Osteocyte (in vitro differentiated cells): Measurements from ENCODE around the gene HOXA2. TPM values are rescaled to one million over a fixed set of nuclear protein-coding genes. Genes with fewer than 3 reads are reported as not detected.

Source experiments
- DNase-seq: peaks from one replicate; pipeline ENCODE4 v3.0.0; 2021; ENCODE audit warnings: mixed read lengths; ENCODE audit not compliant: unreplicated experiment; ENCODE audit errors: extremely low spot score
- H3K27ac Mint-ChIP-seq: one replicate; pipeline ENCODE4 v1.8.0; 2021; ENCODE audit warnings: mild to moderate bottlenecking, mixed read lengths; ENCODE audit not compliant: unreplicated experiment
- H3K27me3 Mint-ChIP-seq: one replicate; pipeline ENCODE4 v1.8.0; 2021; ENCODE audit warnings: mixed read lengths; ENCODE audit not compliant: unreplicated experiment
- H3K36me3 Mint-ChIP-seq: one replicate; pipeline ENCODE4 v1.8.0; 2021; ENCODE audit warnings: mixed read lengths; ENCODE audit not compliant: unreplicated experiment
- H3K4me1 Mint-ChIP-seq: one replicate; pipeline ENCODE4 v1.8.0; 2021; ENCODE audit warnings: mixed read lengths; ENCODE audit not compliant: unreplicated experiment
- H3K4me3 Mint-ChIP-seq: one replicate; pipeline ENCODE4 v1.8.0; 2021; ENCODE audit warnings: mild to moderate bottlenecking, moderate library complexity, mixed read lengths; ENCODE audit not compliant: unreplicated experiment
- H3K9me3 Mint-ChIP-seq: one replicate; pipeline ENCODE4 v1.8.0; 2021; ENCODE audit warnings: mixed read lengths; ENCODE audit not compliant: unreplicated experiment
- total RNA-seq: library from RNA; stranded (reverse); gene quantifications from 2 replicates; pipeline ENCODE4 v1.2.1, GENCODE V29; 2021
- TF ChIP-seq, protein P1 (sequence below): fragments of 200-600 bp; sonication (generic); IDR thresholded peaks from 2 replicates; pipeline ENCODE4 v1.5.0; 2021; ENCODE audit warnings: antibody characterized with exemption, mild to moderate bottlenecking, moderate library complexity

Gene HOXA2
- total RNA-seq, 1 donor from 2014 or later = not detected

DNA sequence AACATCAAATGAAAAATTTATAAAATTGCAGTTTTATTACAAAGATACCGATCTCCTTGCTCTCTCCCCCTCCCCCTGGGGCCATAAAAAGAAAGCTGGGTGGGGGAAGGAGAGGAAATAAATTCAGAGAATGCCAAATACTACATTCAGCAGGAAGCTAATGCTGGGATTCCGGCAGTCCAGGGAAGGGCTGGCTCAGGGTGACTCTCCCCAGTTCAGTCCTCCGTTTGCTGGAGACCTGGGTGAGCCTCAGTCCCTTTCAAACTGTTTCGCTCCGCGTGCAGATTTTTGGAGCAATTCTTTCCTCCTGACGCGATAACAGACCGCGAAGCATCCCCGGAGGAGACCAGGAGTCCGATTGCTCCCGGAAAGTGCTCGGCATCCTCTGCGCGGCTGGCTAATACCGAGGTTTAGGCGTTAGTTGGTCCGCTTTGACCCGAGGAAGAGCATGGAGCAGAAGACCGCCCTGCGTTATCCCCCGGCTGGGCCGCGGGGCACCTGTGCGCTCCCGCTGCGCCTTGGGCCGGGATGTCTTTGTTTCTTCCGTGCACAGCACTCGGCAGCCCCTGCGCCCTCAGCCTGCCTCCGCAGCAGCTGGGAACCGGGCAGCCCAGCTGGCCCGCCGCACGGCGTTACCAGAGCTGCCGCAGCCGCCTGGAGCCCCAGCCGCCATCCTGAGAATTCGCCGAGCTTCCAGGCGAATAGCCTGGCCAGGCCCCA, 3.9 kb upstream of the HOXA2 start:
- H3K36me3 Mint-ChIP-seq = peaks cover 3% of the 10 kb centered on the region
- DNase-seq = peak; percentile 69
- peaks cover 93% of the 10 kb centered on the region for H3K27me3 Mint-ChIP-seq
- no peaks in the 10 kb centered on the region for H3K9me3 Mint-ChIP-seq
- TF ChIP-seq, protein P1, sequence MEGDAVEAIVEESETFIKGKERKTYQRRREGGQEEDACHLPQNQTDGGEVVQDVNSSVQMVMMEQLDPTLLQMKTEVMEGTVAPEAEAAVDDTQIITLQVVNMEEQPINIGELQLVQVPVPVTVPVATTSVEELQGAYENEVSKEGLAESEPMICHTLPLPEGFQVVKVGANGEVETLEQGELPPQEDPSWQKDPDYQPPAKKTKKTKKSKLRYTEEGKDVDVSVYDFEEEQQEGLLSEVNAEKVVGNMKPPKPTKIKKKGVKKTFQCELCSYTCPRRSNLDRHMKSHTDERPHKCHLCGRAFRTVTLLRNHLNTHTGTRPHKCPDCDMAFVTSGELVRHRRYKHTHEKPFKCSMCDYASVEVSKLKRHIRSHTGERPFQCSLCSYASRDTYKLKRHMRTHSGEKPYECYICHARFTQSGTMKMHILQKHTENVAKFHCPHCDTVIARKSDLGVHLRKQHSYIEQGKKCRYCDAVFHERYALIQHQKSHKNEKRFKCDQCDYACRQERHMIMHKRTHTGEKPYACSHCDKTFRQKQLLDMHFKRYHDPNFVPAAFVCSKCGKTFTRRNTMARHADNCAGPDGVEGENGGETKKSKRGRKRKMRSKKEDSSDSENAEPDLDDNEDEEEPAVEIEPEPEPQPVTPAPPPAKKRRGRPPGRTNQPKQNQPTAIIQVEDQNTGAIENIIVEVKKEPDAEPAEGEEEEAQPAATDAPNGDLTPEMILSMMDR = no peak
- H3K27ac Mint-ChIP-seq = no peak overlapping the region
- no peak overlapping the region for H3K4me3 Mint-ChIP-seq
- H3K4me1 Mint-ChIP-seq = peaks cover 16% of the 10 kb centered on the region

DNA sequence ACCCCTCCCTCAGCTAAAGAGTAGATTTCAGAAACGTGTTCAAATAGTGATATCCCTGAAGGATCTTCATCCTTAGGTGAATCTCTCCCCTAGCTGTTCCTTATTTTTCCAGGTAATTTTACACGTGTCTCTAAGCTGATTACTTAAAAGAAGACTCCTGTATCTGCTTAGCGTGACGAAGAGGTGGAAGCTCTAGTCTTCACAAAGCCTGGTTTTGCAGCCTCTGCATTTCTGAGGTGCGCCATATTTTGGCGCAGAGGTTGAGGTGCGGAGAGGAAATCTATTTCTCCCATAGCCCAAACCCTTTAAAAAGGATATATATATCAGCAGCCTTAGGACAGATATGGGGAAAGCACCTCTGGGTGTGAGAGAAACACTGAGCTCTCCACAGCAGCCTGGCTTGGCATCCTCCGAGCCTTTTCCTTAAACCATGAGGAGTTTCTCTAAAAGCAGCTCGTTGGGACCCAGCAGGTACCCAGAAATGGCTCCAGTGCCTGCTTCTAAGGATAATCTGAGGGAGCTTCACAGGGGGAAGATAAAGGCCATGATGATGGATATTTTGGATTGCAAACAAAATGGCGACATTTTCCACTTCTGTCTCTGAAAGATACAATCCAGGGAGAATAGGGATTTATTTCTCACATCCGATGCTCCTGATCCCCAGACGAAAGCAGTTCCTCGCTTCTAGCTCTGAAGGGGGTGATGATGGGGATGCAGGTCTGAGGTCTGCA, 3.0 kb upstream of the HOXA2 start:
- Mint-ChIP-seq H3K36me3 (peaks cover 3% of the 10 kb centered on the region), H3K27me3 (peaks cover 93% of the 10 kb centered on the region), H3K27ac (no peak overlapping the region), H3K4me3 (no peak overlapping the region), H3K4me1 (peaks cover 15% of the 10 kb centered on the region), H3K9me3 (no peaks in the 10 kb centered on the region)
- DNase-seq = peak; percentile 48
- TF ChIP-seq, protein P1 = no peak

DNA sequence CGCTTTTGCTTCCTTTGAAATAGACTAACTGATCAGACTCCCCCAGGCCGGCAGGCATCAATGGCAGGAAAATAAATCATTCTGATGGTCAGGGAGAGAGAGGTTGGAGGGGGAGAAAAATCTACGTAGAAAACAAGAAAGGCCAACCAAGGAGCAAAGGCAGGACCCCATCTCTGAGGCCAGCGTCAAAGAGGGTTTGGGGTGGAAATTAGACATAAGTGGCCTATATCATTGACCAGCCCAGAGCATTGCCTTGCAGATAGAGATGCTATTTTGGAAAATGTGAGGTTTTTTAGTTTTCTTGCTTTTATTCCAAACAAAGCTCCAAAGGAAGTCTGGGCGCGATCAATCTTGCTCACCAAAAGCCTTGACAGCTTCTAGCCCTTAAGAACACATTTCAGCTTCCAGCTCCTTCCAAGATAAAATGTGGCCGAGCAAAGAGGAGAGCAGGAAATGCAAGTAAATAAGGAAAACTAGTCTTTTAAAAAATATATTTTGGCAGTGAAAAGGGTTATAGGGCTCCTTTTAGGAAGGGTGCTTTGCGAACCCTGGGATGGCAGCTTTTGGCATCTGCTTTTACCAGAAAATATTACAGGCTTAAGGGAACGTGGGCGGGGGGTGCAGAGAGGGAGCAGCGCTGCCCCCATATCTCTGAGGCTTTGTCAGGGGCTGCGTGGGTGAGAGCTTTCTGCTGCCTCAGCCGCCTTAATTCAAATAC, 2.0 kb upstream of the HOXA2 start:
- TF ChIP-seq, protein P1 = no peak
- Mint-ChIP-seq H3K27me3 (peaks cover 94% of the 10 kb centered on the region), H3K27ac (no peak overlapping the region), H3K36me3 (peaks cover 3% of the 10 kb centered on the region), H3K4me1 (peaks cover 15% of the 10 kb centered on the region), H3K4me3 (no peak overlapping the region), H3K9me3 (no peaks in the 10 kb centered on the region)
- DNase-seq = peak; percentile 36

DNA sequence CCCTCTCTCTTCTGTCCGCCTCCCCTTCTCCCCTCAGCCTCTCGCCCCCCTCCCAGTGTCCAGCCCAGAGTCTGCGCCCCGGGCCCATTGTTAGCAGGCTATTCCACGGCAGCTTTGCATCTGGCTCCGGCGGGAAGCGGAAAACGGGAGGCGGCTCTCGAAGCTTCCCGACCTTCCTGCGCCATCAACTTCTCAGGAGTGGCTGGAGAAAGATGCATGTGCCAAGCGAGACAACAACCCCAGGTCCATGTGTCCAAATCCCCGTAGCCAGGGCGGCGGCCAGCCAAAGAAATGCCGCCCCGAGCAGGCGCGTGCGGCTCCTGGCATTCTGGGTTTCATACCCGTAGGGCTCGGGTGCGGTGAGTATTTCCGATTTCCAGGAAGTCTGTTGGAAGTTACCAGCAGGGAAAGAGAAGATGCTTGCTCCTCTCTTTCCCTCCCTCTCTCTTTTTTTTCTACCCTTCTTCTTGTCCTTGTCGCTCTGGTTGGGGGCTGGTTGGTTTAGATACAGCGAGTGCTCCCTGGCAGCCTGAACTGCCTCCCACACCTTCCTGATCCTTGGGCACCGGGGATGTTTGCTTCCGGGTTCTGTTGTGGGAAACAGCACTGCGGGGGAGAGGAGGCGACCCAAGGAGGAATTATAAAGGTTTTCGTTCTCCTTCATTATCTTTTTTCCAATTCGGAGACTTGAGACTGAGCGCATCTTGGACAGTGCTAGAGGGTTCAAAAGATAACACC, 1.2 kb upstream of the HOXA2 start:
- Mint-ChIP-seq H3K36me3 (peaks cover 3% of the 10 kb centered on the region), H3K27me3 (peaks cover 94% of the 10 kb centered on the region), H3K9me3 (no peaks in the 10 kb centered on the region), H3K4me3 (no peak overlapping the region), H3K4me1 (peaks cover 16% of the 10 kb centered on the region), H3K27ac (no peak overlapping the region)
- DNase-seq = peak; percentile 51
- TF ChIP-seq, protein P1 = no peak
